Smooth muscle cell (in vitro differentiated cells): ENCODE measurements around the gene HTR3B. TPM values are rescaled to one million over a fixed set of nuclear protein-coding genes. Genes with fewer than 3 reads are reported as not detected.

ENCODE experiments used
- DNase-seq: peaks from one replicate; lab custom pipeline; 2025; ENCODE audit not compliant: unreplicated experiment; lab: John Stamatoyannopoulos, UW
- H2AFZ ChIP-seq: fragments of 200-600 bp; sonication (generic); 2 replicates; pipeline ENCODE4 v1.6.0; 2016; ENCODE audit warnings: antibody characterized with exemption, low read depth, mild to moderate bottlenecking
- H3F3A ChIP-seq: fragments of 200-600 bp; sonication (generic); 2 replicates; pipeline ENCODE4 v1.6.0; 2017; ENCODE audit warnings: antibody characterized with exemption, low read depth
- H3K27ac ChIP-seq: fragments of 200-600 bp; sonication (generic); 2 replicates; pipeline ENCODE4 v1.5.1; 2016; ENCODE audit warnings: low read depth, mild to moderate bottlenecking
- H3K27me3 ChIP-seq: fragments of 200-600 bp; sonication (generic); 2 replicates; pipeline ENCODE4 v1.6.1; 2016; ENCODE audit warnings: low read depth, mild to moderate bottlenecking
- H3K36me3 ChIP-seq: fragments of 200-600 bp; sonication (generic); 2 replicates; pipeline ENCODE4 v1.5.1; 2016; ENCODE audit warnings: low read depth
- H3K4me1 ChIP-seq: fragments of 200-600 bp; sonication (generic); 2 replicates; pipeline ENCODE4 v1.5.1; 2016; ENCODE audit warnings: low read depth
- H3K4me2 ChIP-seq: fragments of 200-600 bp; sonication (generic); 2 replicates; pipeline ENCODE4 v1.6.0; 2016; ENCODE audit warnings: mild to moderate bottlenecking
- H3K4me3 ChIP-seq: fragments of 200-600 bp; sonication (generic); 2 replicates; pipeline ENCODE4 v1.5.1; 2016; ENCODE audit warnings: mild to moderate bottlenecking
- H3K79me2 ChIP-seq: fragments of 200-600 bp; sonication (generic); 2 replicates; pipeline ENCODE4 v1.6.0; 2016; ENCODE audit warnings: low read depth, mild to moderate bottlenecking
- H3K9ac ChIP-seq: fragments of 200-600 bp; sonication (generic); 2 replicates; pipeline ENCODE4 v1.6.0; 2016; ENCODE audit warnings: low read depth
- H3K9me3 ChIP-seq: fragments of 200-600 bp; sonication (generic); replicated peaks from 2 replicates; pipeline ENCODE4 v1.5.1; 2016; ENCODE audit warnings: low read depth
- H4K20me1 ChIP-seq: fragments of 200-600 bp; sonication (generic); 2 replicates; pipeline ENCODE4 v1.6.0; 2016; ENCODE audit warnings: low read depth
- CTCF ChIP-seq: fragments of 200-600 bp; sonication (generic); IDR thresholded peaks from 2 replicates; pipeline ENCODE4 v1.5.1; 2017; ENCODE audit warnings: borderline replicate concordance, mild to moderate bottlenecking, antibody characterized with exemption; ENCODE audit not compliant: insufficient read depth, poor library complexity, severe bottlenecking
- WGBS: methylation state at CpG from one replicate; pipeline ENCODE4 v1.1.7; 2016; ENCODE audit warnings: low lambda C conversion rate; 5-methylcytosine and 5-hydroxymethylcytosine counted together
- polyA plus RNA-seq: library from polyadenylated mRNA; unstranded; fragments of >200 nt; fragmentation: Nextera tagmentation; extraction: Ambion mirVana; gene quantifications from 2 replicates; pipeline ENCODE4 v1.2.1, GENCODE V29; 2016
- total RNA-seq: library from RNA; depleted of rRNA; stranded (reverse); fragments of >200 nt; gene quantifications from 2 replicates; pipeline ENCODE4 v1.2.3, GENCODE V29; 2014

HTR3B gene
- total and polyA plus RNA-seq, 2 experiments from 2014 or later = not detected

GRCh38 chr11:113952588-113952987 lies 48.0 kb downstream of the HTR3B start:
- Histone ChIP-seq H3K9ac (no peak overlapping the region), H3K4me3 (no peak overlapping the region), H3K4me2 (no peak overlapping the region), H2AFZ (no peak overlapping the region), H3K36me3 (no peaks in the 10 kb centered on the region), H3K79me2 (no peaks in the 10 kb centered on the region), H3K27ac (no peak overlapping the region), H4K20me1 (no peaks in the 10 kb centered on the region), H3K9me3 (no peaks in the 10 kb centered on the region), H3K4me1 (no peaks in the 10 kb centered on the region), H3K27me3 (peaks cover 29% of the 10 kb centered on the region), H3F3A (no peaks in the 10 kb centered on the region)
- 89% methylated on average over 10 of the region's 10 CpGs for WGBS
- no peak for DNase-seq
- no peak for TF ChIP-seq CTCF

- Histone ChIP-seq H3F3A (no peaks in the 10 kb centered on the region), H3K4me3 (no peak overlapping the region), H3K9me3 (no peaks in the 10 kb centered on the region), H3K27ac (no peak overlapping the region), H3K4me1 (no peaks in the 10 kb centered on the region), H4K20me1 (no peaks in the 10 kb centered on the region), H3K27me3 (peaks cover 43% of the 10 kb centered on the region), H3K9ac (no peak overlapping the region), H2AFZ (no peak overlapping the region), H3K36me3 (no peaks in the 10 kb centered on the region), H3K4me2 (no peak overlapping the region), H3K79me2 (no peaks in the 10 kb centered on the region)
- TF ChIP-seq CTCF = no peak
- WGBS = 67% methylated on average over 6 of the region's 6 CpGs
- DNase-seq = no peak
These were observed 49.6 kb downstream of the HTR3B start for GRCh38 chr11:113954235-113954634.

- H3K27ac ChIP-seq = no peak overlapping the region
- no peaks in the 10 kb centered on the region for H3K36me3 ChIP-seq
- H3K79me2 ChIP-seq = no peaks in the 10 kb centered on the region
- H3K9ac ChIP-seq = no peak overlapping the region
- no peaks in the 10 kb centered on the region for H3F3A ChIP-seq
- no peaks in the 10 kb centered on the region for H4K20me1 ChIP-seq
- WGBS = 81% methylated on average over 9 of the region's 9 CpGs
- no peaks in the 10 kb centered on the region for H3K9me3 ChIP-seq
- TF ChIP-seq CTCF = no peak
- H3K4me1 ChIP-seq = no peaks in the 10 kb centered on the region
- DNase-seq = no peak
- H2AFZ ChIP-seq = no peak overlapping the region
- no peak overlapping the region for H3K4me2 ChIP-seq
- peaks cover 55% of the 10 kb centered on the region for H3K27me3 ChIP-seq
- H3K4me3 ChIP-seq = no peak overlapping the region
These were observed 52.4 kb downstream of the HTR3B start for GRCh38 chr11:113956986-113957385.

DNA sequence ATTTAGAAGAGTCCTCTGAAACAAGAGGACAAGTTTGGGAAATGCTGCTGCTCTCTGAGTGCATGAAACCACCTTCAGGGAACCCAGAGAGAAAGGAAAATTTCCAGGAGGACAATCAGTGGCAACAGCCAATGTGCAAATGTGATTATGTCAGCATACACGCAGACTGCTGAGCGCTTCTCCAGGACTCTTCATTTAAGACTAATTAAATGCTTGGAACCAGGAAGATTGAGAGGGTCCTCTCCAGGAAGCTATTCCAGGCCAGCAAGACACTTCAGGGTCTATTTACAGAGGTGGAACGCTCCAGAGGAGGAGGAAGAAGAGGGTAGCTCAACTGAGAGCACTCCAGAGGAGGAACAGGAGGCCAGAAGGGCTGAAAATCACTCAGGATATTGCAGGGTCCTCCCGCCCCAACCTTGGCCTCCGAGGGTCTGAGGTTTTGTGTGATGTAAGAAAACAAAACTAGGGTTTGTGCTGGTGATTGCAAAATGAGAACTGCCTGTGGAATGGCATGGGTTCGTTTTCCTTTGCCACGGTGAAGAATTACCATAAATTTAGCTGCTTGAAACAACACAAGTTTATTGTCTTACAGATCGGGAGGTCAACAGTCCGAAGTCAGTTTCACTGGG lies 56.2 kb downstream of the HTR3B start:
- Histone ChIP-seq H3K27ac (no peak overlapping the region), H3K27me3 (peaks cover 51% of the 10 kb centered on the region), H3K4me2 (no peak overlapping the region), H2AFZ (no peak overlapping the region), H3K9ac (no peak overlapping the region), H3K4me3 (no peak overlapping the region), H3K9me3 (no peaks in the 10 kb centered on the region), H3K79me2 (no peaks in the 10 kb centered on the region), H4K20me1 (no peaks in the 10 kb centered on the region), H3F3A (no peaks in the 10 kb centered on the region), H3K4me1 (no peaks in the 10 kb centered on the region), H3K36me3 (no peaks in the 10 kb centered on the region)
- no peak for TF ChIP-seq CTCF
- DNase-seq = no peak
- WGBS = 86% methylated on average over 9 of the region's 9 CpGs
